ENCODE results near the gene FAM135A. TPM values are rescaled to one million over a fixed set of nuclear protein-coding genes. Genes with fewer than 3 reads are reported as not detected.

FAM135A gene
- total and polyA plus RNA-seq, 2 of the 4 experiments (the other 2 are of a cell fraction) = 2.2 to 7.9 TPM

GRCh38 chr6:70604254-70604653, 190.9 kb downstream of the FAM135A start:
- no peak overlapping the region for H2BK120ac ChIP-seq (ENCODE audit: low read depth, low read length)
- H4K91ac ChIP-seq (ENCODE audit: insufficient read depth, low read depth, low read length) = no peak overlapping the region
- H3K79me1 ChIP-seq (ENCODE audit: low read depth in 1 of 2, low read length in 2 of 2) = no peaks in the 10 kb centered on the region
- no peak overlapping the region for H2AK9ac ChIP-seq (replicated peaks; ENCODE audit: low read depth, low read length, poor library complexity)
- no peaks in the 10 kb centered on the region for H3K27me3 ChIP-seq (ENCODE audit: control insufficient read depth, insufficient read depth, low read length)
- ChIA-PET POLR2A (ENCODE audit: unreplicated experiment) (no interaction called here), CTCF (interaction anchor here (0.6 kb wide), 1 partner anchor 10 kb away, joined by 3 read pairs; no protein-coding TSS in a partner anchor)
- no peak overlapping the region for H2BK20ac ChIP-seq (ENCODE audit: low read depth, low read length)
- no peaks in the 10 kb centered on the region for H3K4me1 ChIP-seq (ENCODE audit: control insufficient read depth, insufficient read depth, low read length)
- no peaks in the 10 kb centered on the region for H3K36me3 ChIP-seq (ENCODE audit: control insufficient read depth, insufficient read depth, low read length)
- no peak overlapping the region for H4K8ac ChIP-seq (ENCODE audit: low read depth in 2 of 2, low read length in 2 of 2)
- in situ Hi-C loops (cut with MboI; ENCODE audit: low sequenced_read_pairs) = no loop called here
- no peaks in the 10 kb centered on the region for H4K20me1 ChIP-seq (ENCODE audit: insufficient read depth, low read length)
- ATAC-seq (ENCODE audit: low read depth) (no peak), DNase-seq (no peak)
- no peak overlapping the region for H3K4ac ChIP-seq (ENCODE audit: low read depth, low read length)
- no peak overlapping the region for H4K5ac ChIP-seq (ENCODE audit: low read depth, low read length)
- H3K9ac ChIP-seq (ENCODE audit: low read depth, low read length) = no peak overlapping the region
- H2BK15ac ChIP-seq (ENCODE audit: low read depth, low read length) = no peak overlapping the region
- no peak overlapping the region for H2BK5ac ChIP-seq (ENCODE audit: low read depth, low read length, poor library complexity, severe bottlenecking)
- H3K56ac ChIP-seq (ENCODE audit: extremely low read depth, insufficient read depth, low read length) = no peak overlapping the region
- intact Hi-C loops (cut with micrococcal nuclease) = no loop called here
- no CpG with 5 or more reads among the region's 6 CpGs for WGBS, 2 experiments (ENCODE audit: extremely low coverage in 2 of 2, insufficient read length in 1 of 2)
- no peak overlapping the region for H3K14ac ChIP-seq (replicated peaks; ENCODE audit: low read depth, low read length)
- no peaks in the 10 kb centered on the region for H3K9me3 ChIP-seq (ENCODE audit: control insufficient read depth, insufficient read depth, low read length)
- H3K4me2 ChIP-seq (ENCODE audit: low read depth, low read length) = no peak overlapping the region
- no TSS peak for BruUV-seq (replicated peaks)
- H2AK5ac ChIP-seq (ENCODE audit: low read depth, low read length) = no peak overlapping the region
- no peak overlapping the region for H3K4me3 ChIP-seq (ENCODE audit: insufficient read depth, low read depth, low read length)
- H3K18ac ChIP-seq (ENCODE audit: low read depth, low read length) = no peak overlapping the region
- TF ChIP-seq MAZ (IDR thresholded peaks at IDR 0.05; ENCODE audit: borderline replicate concordance, low read depth, low read length) (no peak), MAFK (IDR thresholded peaks at IDR 0.05; ENCODE audit: low read depth, low read length) (no peak), CTCF (conservative IDR thresholded peaks at IDR 0.05; ENCODE audit: low read depth, low read length) (no peak), CHD1 (IDR thresholded peaks at IDR 0.05; ENCODE audit: low read depth, low read length) (no peak), CEBPB (IDR thresholded peaks at IDR 0.05; ENCODE audit: low read depth, low read length) (no peak), NFE2L2 (IDR thresholded peaks at IDR 0.05; ENCODE audit: low read depth, low read length) (no peak), MXI1 (IDR thresholded peaks at IDR 0.05; ENCODE audit: borderline replicate concordance, low read depth, low read length) (no peak), BHLHE40 (IDR thresholded peaks at IDR 0.05; ENCODE audit: low read depth, low read length) (no peak), RAD21 (IDR thresholded peaks at IDR 0.05; ENCODE audit: low read length) (no peak), RCOR1 (IDR thresholded peaks at IDR 0.05; ENCODE audit: insufficient replicate concordance, low read length) (no peak)
- no peak overlapping the region for H3K23ac ChIP-seq (ENCODE audit: low read depth, low read length)
- dilution Hi-C loops (cut with HindIII; ENCODE audit: low sequenced_read_pairs, unreplicated experiment) = no loop called here
- no peak overlapping the region for H3K27ac ChIP-seq (ENCODE audit: insufficient read depth, low read length)
- H3K9me1 ChIP-seq (ENCODE audit: insufficient read depth, low read length) = no peaks in the 10 kb centered on the region
- H2AFZ ChIP-seq (replicated peaks; ENCODE audit: low read length, poor library complexity) = no peak overlapping the region

Measured in IMR-90 (cell line).